ENCODE data around the gene STARD10.

GRCh38 chr11:72807021-72807693, 13.3 kb upstream of the STARD10 start:
- no peak for TF ChIP-seq CTCF (IDR thresholded peaks at IDR 0.05)
- no peak for TF ChIP-seq POLR2A (IDR thresholded peaks at IDR 0.05)
